ENCODE data around the gene MIEN1. TPM values are rescaled to one million over a fixed set of nuclear protein-coding genes. Genes with fewer than 3 reads are reported as not detected.
A peak's percentile ranks its signal among the peaks of the same experiment; 100 is the strongest.
"Not testable (repeated sequence)": the region's sequence is repeated elsewhere in the genome, so short reads cannot be mapped to it uniquely, and the experiment has no call there.

The MIEN1 gene
- total RNA-seq, 2 donors from 2014 or later, result 39.4 to 40.1 TPM

GRCh38 chr17:39752241-39752881 lies 22.0 kb upstream of the MIEN1 start:
- peak overlapping the region; percentile 45 for H3K27ac Mint-ChIP-seq
- H3K27me3 Mint-ChIP-seq (ENCODE audit: low read depth), result no peaks in the 10 kb centered on the region
- H3K36me3 Mint-ChIP-seq (ENCODE audit: insufficient read depth in 2 of 2), result no peaks in the 10 kb centered on the region
- H3K9me3 Mint-ChIP-seq, result no peaks in the 10 kb centered on the region
- H3K4me1 Mint-ChIP-seq (ENCODE audit: low read depth), result peaks cover 51% of the 10 kb centered on the region
- no peak for ATAC-seq (replicated peaks in 1 of 2)
- DNase-seq, result no peak
- H3K4me3 Mint-ChIP-seq, result peak overlapping the region; percentile 65 to 78

DNA sequence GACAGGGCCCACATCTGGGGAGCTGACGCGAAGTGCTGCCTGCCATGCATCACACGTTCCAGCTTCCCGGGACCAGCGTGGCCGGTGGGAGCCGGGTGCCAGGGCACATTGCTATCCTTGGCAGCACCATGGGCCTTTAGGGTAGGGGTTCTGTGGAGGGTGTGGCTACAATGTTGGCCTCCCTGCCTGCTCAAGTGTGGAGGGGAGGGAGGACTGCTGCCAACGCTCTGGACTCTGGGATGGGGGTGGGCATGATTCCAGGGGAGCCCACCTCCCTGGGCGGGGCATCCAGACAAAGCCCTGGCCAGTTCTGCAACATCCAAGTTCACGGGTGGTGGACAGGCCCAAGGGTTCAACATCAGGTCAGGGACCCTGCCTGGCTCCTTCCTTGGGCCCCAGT lies 21.3 kb upstream of the MIEN1 start:
- H3K4me1 Mint-ChIP-seq (ENCODE audit: low read depth), result peaks cover 44% of the 10 kb centered on the region
- ATAC-seq (replicated peaks in 1 of 2), result no peak
- H3K4me3 Mint-ChIP-seq, result peak overlapping the region in 1 of 2 donors; percentile 76
- no peaks in the 10 kb centered on the region for H3K36me3 Mint-ChIP-seq (ENCODE audit: insufficient read depth in 2 of 2)
- no peak for DNase-seq
- no peaks in the 10 kb centered on the region for H3K9me3 Mint-ChIP-seq
- no peak overlapping the region for H3K27ac Mint-ChIP-seq
- no peaks in the 10 kb centered on the region for H3K27me3 Mint-ChIP-seq (ENCODE audit: low read depth)

DNA sequence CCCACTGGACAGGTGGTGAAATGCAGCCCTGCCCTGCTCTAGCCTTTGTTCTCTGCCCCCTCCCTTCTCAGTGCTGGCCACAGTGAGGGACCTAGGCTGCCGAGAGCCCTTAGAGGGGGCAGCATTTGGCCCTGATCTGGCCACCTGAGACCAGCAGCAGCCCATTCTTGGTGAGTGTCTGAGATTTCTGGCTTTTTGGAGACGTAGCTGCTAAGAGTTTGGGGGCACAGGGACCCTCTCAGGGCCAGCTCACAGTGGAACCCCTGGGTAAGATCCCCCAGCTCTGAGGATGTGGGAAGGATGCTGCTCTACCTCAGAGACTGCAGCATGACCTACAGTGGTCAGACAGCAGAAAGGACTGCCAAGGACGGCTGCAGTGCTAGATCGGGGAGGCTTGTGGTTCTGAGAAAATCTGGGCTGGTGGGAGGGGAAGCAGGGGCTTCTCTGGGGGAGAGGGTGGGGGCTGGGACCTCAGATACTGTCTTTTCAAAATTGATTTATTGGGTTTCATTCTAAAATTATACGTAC lies 20.7 kb upstream of the MIEN1 start:
- H3K27ac Mint-ChIP-seq, result no peak overlapping the region
- H3K4me1 Mint-ChIP-seq (ENCODE audit: low read depth), result peaks cover 39% of the 10 kb centered on the region
- no peaks in the 10 kb centered on the region for H3K36me3 Mint-ChIP-seq (ENCODE audit: insufficient read depth in 2 of 2)
- H3K27me3 Mint-ChIP-seq (ENCODE audit: low read depth), result no peaks in the 10 kb centered on the region
- no peak for DNase-seq
- H3K4me3 Mint-ChIP-seq, result no peak overlapping the region
- no peaks in the 10 kb centered on the region for H3K9me3 Mint-ChIP-seq
- no peak for ATAC-seq (replicated peaks in 1 of 2)

DNA sequence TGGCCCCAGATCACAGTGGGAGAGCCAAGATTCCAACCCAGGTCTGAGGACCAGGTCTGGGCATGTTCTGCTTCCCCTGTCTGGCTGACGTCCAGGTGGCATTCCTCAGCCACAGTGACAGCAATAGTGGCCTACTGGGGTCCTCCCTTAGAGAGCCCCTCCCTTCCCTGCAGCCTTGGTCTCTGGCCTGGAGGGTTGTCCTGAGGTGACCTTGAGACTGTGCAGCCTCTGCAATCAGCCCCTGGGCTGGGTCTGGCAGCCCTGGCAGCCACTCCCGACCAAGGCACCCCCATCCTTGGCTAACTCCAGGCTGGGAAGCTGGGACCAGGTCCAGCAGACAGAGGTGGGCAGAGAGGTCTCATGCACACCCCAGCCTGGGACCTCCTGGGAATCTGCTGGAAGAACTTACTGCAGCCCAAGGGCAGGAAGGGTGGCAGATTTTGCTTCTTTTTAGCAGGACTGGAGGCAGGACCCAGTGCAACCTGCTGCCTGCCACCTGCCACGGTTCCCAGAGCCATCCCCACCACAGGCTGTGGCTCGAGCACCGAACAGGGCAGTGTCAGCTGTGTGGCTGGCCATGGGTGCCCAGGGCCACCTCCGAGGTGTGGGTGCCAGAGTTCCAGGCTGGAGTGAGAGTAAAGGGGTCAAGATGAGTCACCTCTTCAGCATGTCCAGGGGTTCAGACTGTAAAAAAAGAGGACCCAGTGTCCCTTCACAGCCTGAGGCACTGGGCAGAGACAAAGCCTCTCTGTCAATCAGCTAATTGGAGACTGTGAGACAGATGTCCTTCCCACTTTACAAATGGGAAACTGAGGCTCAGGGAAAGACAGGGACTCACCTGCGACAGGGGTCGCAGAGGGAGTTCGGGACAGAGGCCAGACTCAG lies 20.0 kb upstream of the MIEN1 start:
- DNase-seq (no peak), ATAC-seq (replicated peaks in 1 of 2) (no peak)
- no peaks in the 10 kb centered on the region for H3K9me3 Mint-ChIP-seq
- H3K27ac Mint-ChIP-seq, result no peak overlapping the region
- no peak overlapping the region for H3K4me3 Mint-ChIP-seq
- H3K4me1 Mint-ChIP-seq (ENCODE audit: low read depth), result peaks cover 31% of the 10 kb centered on the region
- no peaks in the 10 kb centered on the region for H3K36me3 Mint-ChIP-seq (ENCODE audit: insufficient read depth in 2 of 2)
- H3K27me3 Mint-ChIP-seq (ENCODE audit: low read depth), result no peaks in the 10 kb centered on the region

DNA sequence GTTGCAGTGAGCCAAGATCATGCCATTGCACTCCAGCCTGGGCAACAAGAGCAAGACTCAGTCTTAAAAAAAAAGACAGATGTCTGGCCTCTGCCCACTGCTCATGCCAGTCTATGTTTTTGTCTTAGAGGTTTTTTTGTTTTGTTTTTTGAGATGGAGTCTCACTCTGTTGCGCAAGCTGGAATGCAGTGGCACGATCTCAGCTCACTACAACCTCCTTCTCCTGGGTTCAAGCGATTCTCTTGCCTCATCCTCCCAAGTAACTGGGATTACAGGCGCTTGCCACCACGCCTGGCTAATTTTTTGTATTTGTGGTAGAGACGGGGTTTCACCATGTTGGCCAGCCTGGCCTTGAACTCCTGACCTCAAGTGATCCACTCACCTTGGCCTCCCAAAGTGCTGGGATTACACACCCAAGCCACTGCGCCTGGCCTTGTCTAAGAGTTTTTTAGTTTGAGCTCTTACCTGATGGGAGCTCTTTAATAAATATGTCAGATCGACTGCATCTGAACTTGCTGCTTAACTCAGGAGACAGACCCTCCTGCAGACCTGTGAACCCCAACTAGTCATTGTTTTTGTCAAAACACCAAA lies 18.2 kb upstream of the MIEN1 start:
- not testable (repeated sequence) for H3K4me3 Mint-ChIP-seq; ATAC-seq (replicated peaks in 1 of 2)
- H3K4me1 Mint-ChIP-seq (ENCODE audit: low read depth), result peaks cover 25% of the 10 kb centered on the region

GRCh38 chr17:39747745-39748144 lies 17.4 kb upstream of the MIEN1 start:
- Mint-ChIP-seq H3K27me3 (ENCODE audit: low read depth) (no peaks in the 10 kb centered on the region), H3K9me3 (no peaks in the 10 kb centered on the region), H3K4me3 (no peak overlapping the region), H3K27ac (no peak overlapping the region), H3K4me1 (ENCODE audit: low read depth) (peaks cover 17% of the 10 kb centered on the region), H3K36me3 (ENCODE audit: insufficient read depth in 2 of 2) (no peaks in the 10 kb centered on the region)
- ATAC-seq (replicated peaks in 1 of 2), result no peak
- DNase-seq, result no peak

More for the DNA sequence above, 18.2 kb upstream of the MIEN1 start:
- not testable (repeated sequence) for H3K36me3 Mint-ChIP-seq (ENCODE audit: insufficient read depth in 2 of 2); H3K9me3 Mint-ChIP-seq; DNase-seq; H3K27me3 Mint-ChIP-seq (ENCODE audit: low read depth)
- peak overlapping the region; percentile 15 for H3K27ac Mint-ChIP-seq

- H3K27ac Mint-ChIP-seq, result no peak overlapping the region
- ATAC-seq (replicated peaks in 1 of 2) (no peak), DNase-seq (no peak)
- H3K4me3 Mint-ChIP-seq, result no peak overlapping the region
- no peaks in the 10 kb centered on the region for H3K27me3 Mint-ChIP-seq (ENCODE audit: low read depth)
- peaks cover 3% of the 10 kb centered on the region for H3K4me1 Mint-ChIP-seq (ENCODE audit: low read depth)
- H3K9me3 Mint-ChIP-seq, result no peaks in the 10 kb centered on the region
- no peaks in the 10 kb centered on the region for H3K36me3 Mint-ChIP-seq (ENCODE audit: insufficient read depth in 2 of 2)
These were observed 15.8 kb upstream of the MIEN1 start for GRCh38 chr17:39746145-39746461.

- no peaks in the 10 kb centered on the region for H3K36me3 Mint-ChIP-seq (ENCODE audit: insufficient read depth in 2 of 2)
- no peaks in the 10 kb centered on the region for H3K27me3 Mint-ChIP-seq (ENCODE audit: low read depth)
- H3K4me3 Mint-ChIP-seq, result no peak overlapping the region
- ATAC-seq (replicated peaks in 1 of 2), result no peak
- H3K4me1 Mint-ChIP-seq (ENCODE audit: low read depth), result peaks cover 5% of the 10 kb centered on the region
- no peaks in the 10 kb centered on the region for H3K9me3 Mint-ChIP-seq
- DNase-seq, result no peak
- no peak overlapping the region for H3K27ac Mint-ChIP-seq
These were observed 15.2 kb upstream of the MIEN1 start for GRCh38 chr17:39745335-39746144.

DNA sequence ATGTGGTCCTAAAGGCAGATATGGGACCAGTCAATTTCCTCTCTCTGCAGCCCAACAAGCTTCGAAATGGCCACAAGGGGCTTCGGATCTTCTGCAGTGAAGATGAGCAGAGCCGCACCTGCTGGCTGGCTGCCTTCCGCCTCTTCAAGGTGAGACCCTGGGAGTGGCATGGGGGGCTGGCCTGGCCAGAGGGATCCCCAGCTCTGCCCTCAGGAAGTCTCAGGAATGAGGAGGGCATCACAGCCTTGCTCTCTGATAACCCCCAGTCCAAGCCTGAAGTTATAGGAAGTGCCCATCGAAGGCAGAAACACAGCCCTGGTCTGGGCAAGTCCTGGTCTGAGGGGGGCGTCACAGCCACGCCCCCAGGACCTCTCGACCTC lies 14.5 kb upstream of the MIEN1 start:
- ATAC-seq (replicated peaks in 1 of 2) (no peak), DNase-seq (no peak)
- no peaks in the 10 kb centered on the region for H3K36me3 Mint-ChIP-seq (ENCODE audit: insufficient read depth in 2 of 2)
- no peak overlapping the region for H3K27ac Mint-ChIP-seq
- no peak overlapping the region for H3K4me3 Mint-ChIP-seq
- H3K4me1 Mint-ChIP-seq (ENCODE audit: low read depth), result peaks cover 12% of the 10 kb centered on the region
- H3K9me3 Mint-ChIP-seq, result no peaks in the 10 kb centered on the region
- H3K27me3 Mint-ChIP-seq (ENCODE audit: low read depth), result no peaks in the 10 kb centered on the region

DNA sequence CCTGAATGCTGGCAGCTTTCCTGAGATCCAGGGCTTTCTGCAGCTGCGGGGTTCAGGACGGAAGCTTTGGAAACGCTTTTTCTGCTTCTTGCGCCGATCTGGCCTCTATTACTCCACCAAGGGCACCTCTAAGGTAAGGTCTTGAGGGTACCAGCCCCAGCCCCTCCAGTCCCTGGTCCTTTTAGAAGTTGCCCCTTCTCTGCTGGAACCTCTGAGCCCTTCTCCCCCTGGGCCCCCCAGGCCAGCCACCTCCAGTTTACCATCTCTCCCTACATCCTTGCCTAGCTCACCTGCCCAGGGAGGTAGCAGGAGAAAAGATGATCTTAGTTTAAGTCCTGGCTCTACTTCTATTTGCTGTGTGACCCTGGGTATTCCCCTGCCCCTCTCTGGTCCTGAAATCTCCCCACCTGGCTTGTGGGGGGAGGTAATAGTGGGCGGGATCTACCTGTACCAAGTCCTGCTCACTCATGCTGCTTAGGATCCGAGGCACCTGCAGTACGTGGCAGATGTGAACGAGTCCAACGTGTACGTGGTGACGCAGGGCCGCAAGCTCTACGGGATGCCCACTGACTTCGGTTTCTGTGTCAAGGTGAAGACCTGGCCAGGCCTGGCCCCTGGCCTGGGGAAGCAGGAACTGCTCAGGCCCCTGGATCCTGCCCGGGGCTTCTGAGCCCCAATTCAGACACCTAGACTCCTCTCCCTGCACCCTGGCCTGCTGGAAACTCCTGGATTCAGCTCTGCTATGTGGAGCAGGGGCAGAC lies 13.9 kb upstream of the MIEN1 start:
- Mint-ChIP-seq H3K4me1 (ENCODE audit: low read depth) (peaks cover 18% of the 10 kb centered on the region), H3K36me3 (ENCODE audit: insufficient read depth in 2 of 2) (no peaks in the 10 kb centered on the region), H3K4me3 (no peak overlapping the region), H3K9me3 (no peaks in the 10 kb centered on the region), H3K27ac (no peak overlapping the region), H3K27me3 (ENCODE audit: low read depth) (no peaks in the 10 kb centered on the region)
- DNase-seq, result no peak
- no peak for ATAC-seq (replicated peaks in 1 of 2)

DNA sequence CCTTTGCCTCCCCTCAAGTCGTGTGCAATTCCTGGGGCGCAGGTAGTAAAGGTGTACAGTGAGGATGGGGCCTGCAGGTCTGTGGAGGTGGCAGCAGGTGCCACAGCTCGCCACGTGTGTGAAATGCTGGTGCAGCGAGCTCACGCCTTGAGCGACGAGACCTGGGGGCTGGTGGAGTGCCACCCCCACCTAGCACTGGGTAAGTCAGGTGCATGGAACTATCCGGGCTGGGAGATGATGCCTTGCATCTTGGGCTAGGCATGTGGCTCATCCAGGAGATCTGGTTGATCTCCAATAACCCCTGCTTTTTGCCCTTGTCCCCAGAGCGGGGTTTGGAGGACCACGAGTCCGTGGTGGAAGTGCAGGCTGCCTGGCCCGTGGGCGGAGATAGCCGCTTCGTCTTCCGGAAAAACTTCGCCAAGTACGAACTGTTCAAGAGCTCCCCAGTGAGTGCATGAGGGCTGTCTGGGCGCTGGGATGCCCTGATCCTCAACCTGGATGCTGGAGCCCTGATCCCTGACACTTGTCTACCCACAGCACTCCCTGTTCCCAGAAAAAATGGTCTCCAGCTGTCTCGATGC lies 12.6 kb upstream of the MIEN1 start:
- DNase-seq (no peak), ATAC-seq (replicated peaks in 1 of 2) (no peak)
- H3K27me3 Mint-ChIP-seq (ENCODE audit: low read depth), result no peaks in the 10 kb centered on the region
- H3K27ac Mint-ChIP-seq, result no peak overlapping the region
- no peaks in the 10 kb centered on the region for H3K36me3 Mint-ChIP-seq (ENCODE audit: insufficient read depth in 2 of 2)
- H3K4me3 Mint-ChIP-seq, result no peak overlapping the region
- peaks cover 29% of the 10 kb centered on the region for H3K4me1 Mint-ChIP-seq (ENCODE audit: low read depth)
- no peaks in the 10 kb centered on the region for H3K9me3 Mint-ChIP-seq

Data from activated T-cell treated with anti-CD3 and anti-CD28 coated beads, Interleukin-2, amount 50 U/mL, for 72 hours (primary cell).